ENCODE results near the gene HDGFL2. TPM values are rescaled to one million over a fixed set of nuclear protein-coding genes. Genes with fewer than 3 reads are reported as not detected.

Gene HDGFL2
- total RNA-seq, 1 experiment from 2014 or later: 108 TPM

GRCh38 chr19:4528843-4529242, 56.7 kb downstream of the HDGFL2 start:
- no peak overlapping the region for H3K9ac ChIP-seq (ENCODE audit: extremely low read depth, insufficient read length, low read length)
- no peak overlapping the region for H2BK120ac ChIP-seq (ENCODE audit: low read depth, low read length, poor library complexity, severe bottlenecking)
- no peak overlapping the region for H3T11ph ChIP-seq (ENCODE audit: low read length)
- Mint-ChIP-seq H3K9me3 (no peaks in the 10 kb centered on the region; a peak in 1 of 5 replicates), H3K36me3 (ENCODE audit: insufficient read depth in 1 of 3, low read depth in 3 of 3) (no peaks in the 10 kb centered on the region), H3K4me1 (no peaks in the 10 kb centered on the region), H3K4me3 (no peak overlapping the region), H3K27ac (no peak overlapping the region), H3K27me3 (ENCODE audit: low read depth) (peaks cover 44% of the 10 kb centered on the region)
- no peak overlapping the region for H2BK12ac ChIP-seq (ENCODE audit: insufficient read length, low read depth, low read length)
- no peak overlapping the region for H3K23ac ChIP-seq (ENCODE audit: insufficient read length, low read depth, low read length)
- H3K56ac ChIP-seq (ENCODE audit: insufficient read length, low read depth, low read length): no peak overlapping the region
- no peak overlapping the region for H3K27ac ChIP-seq (ENCODE audit: insufficient read length, low read depth, low read length)
- H2BK5ac ChIP-seq (ENCODE audit: insufficient read length, low read length): no peak overlapping the region
- H3K4ac ChIP-seq (ENCODE audit: low read depth, low read length): no peak overlapping the region
- H2AK5ac ChIP-seq (ENCODE audit: insufficient read length, low read length): no peak overlapping the region
- H3K27me3 ChIP-seq (ENCODE audit: insufficient read depth, low read length): no peaks in the 10 kb centered on the region
- H3K79me2 ChIP-seq (ENCODE audit: insufficient read depth, low read length): no peaks in the 10 kb centered on the region
- no CpG with 5 or more reads among the region's 15 CpGs for WGBS (ENCODE audit: extremely low coverage, insufficient read length, low lambda C conversion rate)
- no peak overlapping the region for H2BK20ac ChIP-seq (ENCODE audit: low read depth, low read length, poor library complexity, severe bottlenecking)
- no peaks in the 10 kb centered on the region for H3K4me1 ChIP-seq (ENCODE audit: insufficient read depth, low read length)
- no peak for DNase-seq
- no peak overlapping the region for H3K18ac ChIP-seq (ENCODE audit: insufficient read length, low read depth, low read length)
- H4K91ac ChIP-seq (ENCODE audit: insufficient read length, low read depth, low read length): no peak overlapping the region
- TF ChIP-seq, protein P1, sequence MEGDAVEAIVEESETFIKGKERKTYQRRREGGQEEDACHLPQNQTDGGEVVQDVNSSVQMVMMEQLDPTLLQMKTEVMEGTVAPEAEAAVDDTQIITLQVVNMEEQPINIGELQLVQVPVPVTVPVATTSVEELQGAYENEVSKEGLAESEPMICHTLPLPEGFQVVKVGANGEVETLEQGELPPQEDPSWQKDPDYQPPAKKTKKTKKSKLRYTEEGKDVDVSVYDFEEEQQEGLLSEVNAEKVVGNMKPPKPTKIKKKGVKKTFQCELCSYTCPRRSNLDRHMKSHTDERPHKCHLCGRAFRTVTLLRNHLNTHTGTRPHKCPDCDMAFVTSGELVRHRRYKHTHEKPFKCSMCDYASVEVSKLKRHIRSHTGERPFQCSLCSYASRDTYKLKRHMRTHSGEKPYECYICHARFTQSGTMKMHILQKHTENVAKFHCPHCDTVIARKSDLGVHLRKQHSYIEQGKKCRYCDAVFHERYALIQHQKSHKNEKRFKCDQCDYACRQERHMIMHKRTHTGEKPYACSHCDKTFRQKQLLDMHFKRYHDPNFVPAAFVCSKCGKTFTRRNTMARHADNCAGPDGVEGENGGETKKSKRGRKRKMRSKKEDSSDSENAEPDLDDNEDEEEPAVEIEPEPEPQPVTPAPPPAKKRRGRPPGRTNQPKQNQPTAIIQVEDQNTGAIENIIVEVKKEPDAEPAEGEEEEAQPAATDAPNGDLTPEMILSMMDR (conservative IDR thresholded peaks at IDR 0.05): no peak
- no peak overlapping the region for H4K5ac ChIP-seq (ENCODE audit: insufficient read length, low read depth, low read length)
- no peak overlapping the region for H4K8ac ChIP-seq (replicated peaks; ENCODE audit: insufficient read length, low read depth, low read length)
- no peaks in the 10 kb centered on the region for H3K79me1 ChIP-seq (ENCODE audit: insufficient read depth, low read depth, low read length, poor library complexity, severe bottlenecking)
- H2AFZ ChIP-seq (ENCODE audit: low read length): no peak overlapping the region
- H3K9me3 ChIP-seq (ENCODE audit: control insufficient read depth, low read depth, low read length): no peaks in the 10 kb centered on the region
- no peaks in the 10 kb centered on the region for H3K23me2 ChIP-seq (ENCODE audit: insufficient read length, low read depth, low read length, poor library complexity, severe bottlenecking)
- no peak overlapping the region for H2BK15ac ChIP-seq (ENCODE audit: low read depth, low read length)
- no peak overlapping the region for H3K4me2 ChIP-seq (ENCODE audit: insufficient read depth, insufficient read length, low read length)
- no peak overlapping the region for H3K14ac ChIP-seq (ENCODE audit: insufficient read depth, low read length)
- H4K20me1 ChIP-seq (ENCODE audit: control insufficient read depth, insufficient read depth, insufficient read length): no peaks in the 10 kb centered on the region

Data from H9 (cell line).